VCaP (cell line): ENCODE measurements around the gene CNDP2.

Source experiments
- H3K27ac ChIP-seq: fragments of 450-650 bp; 2 replicates; pipeline ENCODE4 v1.5.1; 2017
- CTCF ChIP-seq: fragments of 450-650 bp; conservative IDR thresholded peaks from 2 replicates; pipeline ENCODE4 v1.5.1; 2017; ENCODE audit warnings: mild to moderate bottlenecking, moderate library complexity

The CNDP2 gene

DNA sequence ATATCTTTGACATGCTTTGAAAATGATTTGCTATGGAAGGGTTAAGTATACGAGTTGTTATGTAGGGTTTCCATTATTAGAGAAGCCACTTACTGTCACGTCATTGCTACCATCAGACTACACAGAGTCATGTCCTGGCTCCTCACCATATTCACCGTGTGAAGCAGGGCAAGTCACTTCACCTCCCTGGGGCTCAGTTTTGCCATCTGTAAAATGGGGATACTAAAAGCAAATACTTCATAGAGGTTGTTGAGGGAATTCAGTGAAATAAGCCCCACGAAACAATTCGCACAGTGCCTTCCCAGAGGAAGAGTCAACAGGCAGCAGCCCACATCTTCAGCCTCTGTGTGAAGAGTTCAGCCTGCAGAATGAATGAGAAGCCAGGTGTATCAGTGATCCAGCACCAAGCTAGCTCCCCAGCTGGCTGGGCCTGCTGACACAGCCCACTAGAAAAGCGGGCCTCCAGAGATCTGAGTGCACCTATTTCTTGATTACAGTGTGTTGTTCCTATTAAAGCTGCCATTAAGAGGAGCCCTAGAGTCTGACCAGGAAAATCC, 42.4 kb upstream of the CNDP2 start:
- no peak overlapping the region for H3K27ac ChIP-seq
- TF ChIP-seq CTCF: no peak

GRCh38 chr18:74454279-74454751, 41.8 kb upstream of the CNDP2 start:
- no peak overlapping the region for H3K27ac ChIP-seq
- no peak for TF ChIP-seq CTCF

DNA sequence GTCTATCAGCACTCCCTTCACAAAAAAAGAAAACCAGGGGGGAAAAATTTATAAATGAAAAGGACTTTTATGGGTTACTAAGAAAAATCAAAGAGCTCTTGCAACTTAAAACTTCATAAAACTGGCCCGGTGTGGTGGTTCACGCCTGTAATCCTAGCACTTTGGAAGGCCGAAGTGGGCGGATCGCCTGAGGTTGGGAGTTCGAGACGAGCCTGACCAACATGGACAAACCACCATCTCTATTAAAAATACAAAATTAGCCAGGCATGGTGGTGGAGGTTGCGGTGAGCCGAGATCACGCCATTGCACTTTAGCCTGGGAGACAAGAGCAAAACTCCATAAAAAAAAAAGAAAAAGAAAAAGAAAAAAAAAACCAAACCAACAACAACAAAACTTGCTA, 40.8 kb upstream of the CNDP2 start:
- H3K27ac ChIP-seq: no peak overlapping the region
- TF ChIP-seq CTCF: no peak

DNA sequence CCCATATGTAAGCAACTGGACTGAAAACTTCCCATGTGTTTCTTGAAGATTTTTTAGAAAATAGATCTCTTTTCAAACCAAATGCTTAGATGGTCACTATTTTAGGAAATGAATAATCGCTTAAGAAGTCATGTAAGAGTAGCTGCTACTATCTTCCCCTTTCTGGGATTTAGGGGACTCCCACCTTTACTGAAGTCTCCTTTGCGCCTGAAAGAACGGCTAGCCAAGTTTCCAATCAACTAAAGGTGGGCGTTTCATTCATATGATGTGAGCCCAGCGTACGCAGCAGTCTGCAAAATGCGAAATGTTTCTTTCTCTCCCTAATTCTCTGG, 40.2 kb upstream of the CNDP2 start:
- H3K27ac ChIP-seq: no peak overlapping the region
- TF ChIP-seq CTCF: no peak

- TF ChIP-seq CTCF: no peak
- no peak overlapping the region; the same call in 1 of the 2 replicates for H3K27ac ChIP-seq
Observed at GRCh38 chr18:74456349-74457042, 39.7 kb upstream of the CNDP2 start.

- no peak within 1 kb of the TSS; the same call in 1 of the 2 replicates for H3K27ac ChIP-seq
- no peak for TF ChIP-seq CTCF
Observed at GRCh38 chr18:74457043-74457724, 39.0 kb upstream of the CNDP2 start, which contains the start of gene DIPK1C. Gene DIPK1C, minus strand, starts transcription at chr18:74457308. Its CDS starts 49 bp downstream, at chr18:74457259.

DNA sequence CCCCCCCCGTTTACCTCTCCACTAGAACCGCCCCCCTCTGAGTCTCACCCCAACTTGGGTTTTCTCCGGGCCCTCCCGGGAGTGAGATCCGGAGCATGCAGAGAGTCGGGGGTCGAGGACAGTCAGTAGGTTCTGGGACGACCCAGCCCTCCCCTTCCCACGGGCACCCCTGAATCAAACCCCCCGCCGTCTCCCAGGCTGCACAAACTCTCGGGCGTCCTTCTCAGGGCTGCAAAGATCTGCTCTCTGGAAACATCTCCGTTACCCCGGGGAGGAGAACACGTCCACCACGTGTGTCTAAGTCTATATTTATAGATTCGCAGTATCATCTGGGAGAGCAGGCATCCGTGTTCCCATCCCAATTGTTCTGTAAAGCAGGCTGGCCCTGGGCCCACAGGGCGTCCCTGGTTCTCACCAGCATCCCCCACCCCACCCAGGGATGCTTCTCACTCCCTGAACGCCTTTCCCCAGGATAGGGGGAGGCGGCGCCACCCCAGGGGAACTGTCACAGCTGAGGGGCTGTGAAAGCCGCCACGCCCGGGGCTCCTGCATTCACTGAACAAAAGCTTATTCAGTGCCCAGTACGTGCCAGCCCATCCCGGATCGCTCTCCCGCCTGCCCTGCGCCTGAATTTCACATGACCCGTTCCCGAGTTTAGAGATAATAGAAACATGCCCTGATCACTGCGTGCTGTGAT, 38.3 kb upstream of the CNDP2 start:
- TF ChIP-seq CTCF: no peak
- no peak overlapping the region for H3K27ac ChIP-seq
